ENCODE data around the gene DPH5.

DNA sequence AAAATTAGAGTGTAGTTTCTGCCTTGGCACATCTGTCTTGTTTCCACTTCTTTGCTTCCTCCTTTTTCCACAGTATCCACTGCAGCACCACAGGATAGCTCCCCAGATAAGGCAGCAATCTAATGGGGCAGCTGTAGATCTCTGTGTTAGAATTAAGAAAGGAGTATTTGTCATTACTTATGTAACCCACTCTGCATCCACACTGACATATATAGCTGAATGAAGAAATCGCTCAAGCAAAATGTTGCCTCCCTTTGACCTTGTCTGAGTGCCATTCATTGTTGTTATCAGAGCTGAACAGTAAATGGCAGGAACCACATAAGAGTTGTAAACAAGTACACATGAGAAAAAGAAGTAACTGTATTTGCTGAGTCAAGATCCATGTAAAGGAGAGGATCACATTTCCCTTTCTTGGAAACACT, 45.9 kb upstream of the DPH5 start:
- TF ChIP-seq, protein P1, sequence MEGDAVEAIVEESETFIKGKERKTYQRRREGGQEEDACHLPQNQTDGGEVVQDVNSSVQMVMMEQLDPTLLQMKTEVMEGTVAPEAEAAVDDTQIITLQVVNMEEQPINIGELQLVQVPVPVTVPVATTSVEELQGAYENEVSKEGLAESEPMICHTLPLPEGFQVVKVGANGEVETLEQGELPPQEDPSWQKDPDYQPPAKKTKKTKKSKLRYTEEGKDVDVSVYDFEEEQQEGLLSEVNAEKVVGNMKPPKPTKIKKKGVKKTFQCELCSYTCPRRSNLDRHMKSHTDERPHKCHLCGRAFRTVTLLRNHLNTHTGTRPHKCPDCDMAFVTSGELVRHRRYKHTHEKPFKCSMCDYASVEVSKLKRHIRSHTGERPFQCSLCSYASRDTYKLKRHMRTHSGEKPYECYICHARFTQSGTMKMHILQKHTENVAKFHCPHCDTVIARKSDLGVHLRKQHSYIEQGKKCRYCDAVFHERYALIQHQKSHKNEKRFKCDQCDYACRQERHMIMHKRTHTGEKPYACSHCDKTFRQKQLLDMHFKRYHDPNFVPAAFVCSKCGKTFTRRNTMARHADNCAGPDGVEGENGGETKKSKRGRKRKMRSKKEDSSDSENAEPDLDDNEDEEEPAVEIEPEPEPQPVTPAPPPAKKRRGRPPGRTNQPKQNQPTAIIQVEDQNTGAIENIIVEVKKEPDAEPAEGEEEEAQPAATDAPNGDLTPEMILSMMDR (IDR thresholded peaks at IDR 0.05; ENCODE audit: insufficient read depth, low read length, poor library complexity, severe bottlenecking) = no peak
- TF ChIP-seq EZH2phosphoT487 (conservative IDR thresholded peaks at IDR 0.05; ENCODE audit: low read length) = no peak

All from SU-DHL-6 (cell line).